Measurements from ENCODE around the gene HLCS.

HLCS gene

DNA sequence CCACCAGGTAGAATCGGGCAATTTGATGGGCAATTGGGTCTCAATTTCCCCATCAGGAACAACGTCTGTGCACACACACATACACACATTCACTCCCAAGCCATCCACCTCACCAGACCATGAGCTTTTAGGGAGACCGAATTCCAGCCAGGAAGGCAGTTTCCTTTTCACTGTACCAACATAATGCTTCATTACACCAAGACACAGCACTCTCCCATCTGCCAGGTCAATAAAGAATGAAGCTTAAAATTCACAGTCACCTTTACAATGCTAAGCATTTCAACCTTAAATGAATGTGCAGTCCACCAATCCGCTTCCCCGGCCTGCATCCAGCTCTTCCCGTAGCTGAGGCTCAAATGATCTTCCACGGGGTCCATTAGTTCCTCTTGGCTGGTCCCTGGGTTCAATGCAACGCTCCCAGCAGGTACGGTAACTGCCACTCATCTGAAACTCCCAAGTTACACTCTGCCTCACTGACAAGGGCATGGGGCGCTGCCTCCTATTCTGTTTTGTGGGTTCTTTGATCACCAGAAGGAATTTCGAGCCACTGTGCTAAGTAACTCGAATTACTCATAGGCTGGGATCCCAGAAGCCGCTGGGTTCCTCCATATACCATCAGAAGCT, 162.5 kb downstream of the HLCS start:
- no peak for DNase-seq

DNA sequence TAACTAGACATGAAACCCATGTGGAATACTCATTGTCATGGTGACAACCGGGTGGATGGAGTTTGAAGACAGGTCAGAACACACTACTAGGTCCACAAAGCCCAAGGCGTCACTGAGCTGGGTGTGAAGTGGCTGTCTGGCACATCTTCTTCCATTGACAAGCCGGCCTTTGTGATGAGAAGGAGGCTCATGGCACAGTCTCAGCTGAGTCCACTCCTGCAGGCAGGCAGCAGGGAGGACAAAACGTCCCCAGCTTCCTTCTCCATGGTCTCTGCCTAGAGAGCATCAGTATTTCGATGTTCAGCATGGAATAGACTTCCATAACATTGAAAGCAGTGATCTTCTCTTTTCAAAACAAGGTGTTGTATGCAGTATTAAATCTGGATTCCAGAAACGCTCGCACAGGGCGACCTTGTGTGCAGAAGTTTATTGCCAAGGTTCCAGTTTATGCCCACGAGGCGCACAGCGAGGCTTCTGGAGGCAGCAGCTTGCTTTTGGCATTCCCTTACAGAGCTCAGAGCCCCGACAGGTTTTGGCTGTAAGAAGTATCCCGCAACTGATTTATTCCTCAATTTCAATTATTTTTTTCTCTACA, 163.3 kb downstream of the HLCS start:
- no peak for DNase-seq

- DNase-seq = no peak
Observed at GRCh38 chr21:36800734-36801133, 165.7 kb downstream of the HLCS start.

DNA sequence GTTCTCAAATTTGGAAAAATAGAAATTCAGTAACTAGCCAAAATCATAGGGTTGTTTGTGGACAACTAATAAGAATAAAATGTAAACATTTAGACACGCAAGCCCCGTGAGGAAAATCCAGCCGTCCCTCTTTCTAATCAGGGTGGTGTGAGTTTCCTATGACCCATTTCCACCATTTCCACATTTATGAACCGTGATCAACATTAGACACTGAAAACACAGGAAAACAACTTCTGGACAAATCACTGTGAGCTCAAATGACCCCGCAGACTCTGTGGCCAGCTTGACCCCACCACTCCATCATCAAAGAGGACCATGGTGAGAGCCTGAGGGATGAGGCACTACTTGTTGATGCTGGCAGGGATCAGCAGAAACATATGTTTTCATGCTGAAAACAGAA, 166.6 kb downstream of the HLCS start:
- no peak for DNase-seq

DNA sequence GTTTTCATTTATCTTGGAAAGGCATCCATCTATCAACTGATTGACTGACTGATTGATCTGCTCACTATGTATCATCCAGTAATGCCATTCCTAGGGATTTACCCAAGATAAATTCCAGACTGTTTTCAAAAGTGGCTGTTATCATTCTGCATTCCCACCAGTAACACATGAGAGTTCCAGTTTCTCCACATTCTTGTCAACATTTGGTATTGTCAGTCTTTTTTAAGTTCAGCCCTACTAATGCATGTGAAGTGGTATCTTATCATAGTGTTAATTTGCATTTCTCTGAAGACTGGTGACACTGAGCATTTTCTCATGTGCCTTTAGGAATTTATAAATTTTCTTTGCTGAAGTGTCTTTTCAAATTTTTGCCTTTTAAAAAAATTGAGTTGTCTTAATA, 168.0 kb downstream of the HLCS start:
- DNase-seq = no peak

- DNase-seq = no peak
Observed at GRCh38 chr21:36796070-36796469, 170.4 kb downstream of the HLCS start.

DNA sequence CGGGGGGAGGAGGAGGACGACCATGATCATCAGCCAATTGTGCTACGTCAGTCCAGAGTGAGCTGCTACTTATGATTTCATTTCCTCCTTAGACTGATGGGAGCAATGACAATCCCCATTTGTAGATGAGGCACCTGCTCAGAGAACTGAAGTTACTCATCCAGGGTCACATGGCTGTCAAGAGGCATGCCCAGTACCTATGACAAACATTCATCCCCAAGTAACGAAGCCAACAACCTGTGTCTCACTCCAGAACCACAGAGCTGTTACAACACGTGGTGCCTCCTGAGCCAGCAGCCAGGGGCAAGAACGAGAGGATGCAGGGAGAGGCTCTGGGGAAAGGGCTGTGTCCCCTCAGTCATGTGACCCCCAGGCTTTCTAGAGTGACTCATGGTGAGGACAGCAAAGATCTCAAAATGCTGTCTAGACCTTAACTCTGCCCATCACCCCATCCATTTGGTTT, 173.9 kb downstream of the HLCS start:
- DNase-seq = no peak

- DNase-seq = no peak
Observed at GRCh38 chr21:36791695-36792470, 174.6 kb downstream of the HLCS start.

GRCh38 chr21:36791180-36791579, 175.3 kb downstream of the HLCS start:
- no peak for DNase-seq

DNA sequence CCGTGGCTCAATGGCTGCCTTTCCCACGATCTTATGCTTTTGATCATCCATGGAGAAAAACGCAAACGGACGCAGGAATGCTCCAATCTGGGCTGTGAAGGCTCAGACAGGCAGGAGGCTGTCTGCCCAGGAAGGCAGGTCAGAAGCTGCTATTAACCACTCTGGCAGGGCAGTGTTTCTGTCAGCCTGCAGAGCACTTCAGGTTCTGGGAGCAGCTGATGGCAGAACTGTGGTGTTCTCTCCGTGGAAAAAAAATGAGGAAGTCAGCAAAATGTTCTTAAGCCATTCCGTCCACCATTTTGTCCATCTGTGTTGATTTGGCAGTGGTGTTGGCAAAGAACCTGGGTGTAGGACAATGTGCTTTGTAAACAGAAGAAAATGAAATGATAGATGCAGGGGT, 175.9 kb downstream of the HLCS start:
- DNase-seq = no peak

GRCh38 chr21:36788120-36788638, 178.3 kb downstream of the HLCS start:
- no peak for DNase-seq

- no peak for DNase-seq
Observed at GRCh38 chr21:36786186-36786585, 180.3 kb downstream of the HLCS start.

GRCh38 chr21:36785615-36786014, 180.9 kb downstream of the HLCS start:
- DNase-seq = no peak

- DNase-seq = no peak
Observed at GRCh38 chr21:36784947-36785346, 181.5 kb downstream of the HLCS start.

DNA sequence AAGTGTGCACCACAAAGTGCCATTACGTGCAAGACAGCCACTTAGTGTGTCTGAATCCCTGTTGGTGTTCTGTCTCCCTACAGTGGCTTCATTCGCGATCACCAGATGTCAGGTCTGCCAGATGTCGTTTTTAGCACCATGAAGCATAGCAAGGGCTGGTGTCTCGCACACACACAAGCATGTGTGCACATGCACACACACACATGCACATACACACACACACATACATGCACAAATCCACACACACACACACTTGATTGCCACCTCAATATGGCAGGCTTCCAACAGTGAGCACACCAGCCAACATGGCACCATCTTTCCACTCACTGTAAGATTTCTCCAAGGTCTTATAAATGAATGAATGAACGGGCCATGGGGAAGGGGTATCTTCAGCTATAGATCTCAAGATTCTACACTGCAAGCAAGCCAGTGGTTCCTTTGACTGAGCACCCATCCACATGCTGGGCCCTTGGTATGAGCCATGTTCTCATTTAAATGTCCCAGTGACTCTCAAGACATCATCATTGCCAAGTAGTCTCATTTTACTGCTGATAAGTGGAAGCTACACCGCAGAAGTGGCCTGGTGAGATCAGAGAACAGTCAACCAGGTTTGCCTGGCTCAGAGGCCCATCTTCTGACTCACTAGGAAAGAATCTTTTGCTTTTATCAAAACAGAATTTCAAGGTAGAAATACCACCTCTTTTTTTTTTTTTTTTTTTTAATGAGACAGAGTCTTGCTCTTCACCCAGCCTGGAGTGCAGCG, 182.7 kb downstream of the HLCS start:
- no peak for DNase-seq

DNA sequence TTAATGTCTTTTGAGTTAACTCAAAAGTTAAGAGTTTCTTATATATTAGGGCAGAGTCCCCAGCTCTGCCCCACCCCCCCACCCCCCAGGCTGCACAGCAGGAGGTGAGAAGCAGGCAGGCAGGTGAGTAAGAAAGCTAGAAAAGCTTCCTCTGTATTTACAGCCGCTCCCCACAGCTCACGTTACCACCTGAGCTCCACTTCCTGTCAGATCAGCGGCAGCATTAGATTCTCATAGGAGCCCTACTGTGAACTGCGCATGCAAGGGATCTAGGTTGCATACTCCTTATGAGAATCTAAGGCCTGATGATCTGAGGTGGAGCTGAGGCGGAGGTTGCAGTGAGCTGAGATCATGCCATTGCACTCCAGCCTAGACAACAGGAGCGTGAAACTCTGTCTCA, 185.6 kb downstream of the HLCS start:
- DNase-seq = no peak

GRCh38 chr21:36776981-36777617, 189.4 kb downstream of the HLCS start:
- DNase-seq = no peak

- no peak for DNase-seq
Observed at GRCh38 chr21:36773995-36774394, 192.5 kb downstream of the HLCS start.

- no peak for DNase-seq
Observed at GRCh38 chr21:36773117-36773516, 193.4 kb downstream of the HLCS start.

GRCh38 chr21:36769051-36769839, 197.2 kb downstream of the HLCS start:
- no peak for DNase-seq

DNA sequence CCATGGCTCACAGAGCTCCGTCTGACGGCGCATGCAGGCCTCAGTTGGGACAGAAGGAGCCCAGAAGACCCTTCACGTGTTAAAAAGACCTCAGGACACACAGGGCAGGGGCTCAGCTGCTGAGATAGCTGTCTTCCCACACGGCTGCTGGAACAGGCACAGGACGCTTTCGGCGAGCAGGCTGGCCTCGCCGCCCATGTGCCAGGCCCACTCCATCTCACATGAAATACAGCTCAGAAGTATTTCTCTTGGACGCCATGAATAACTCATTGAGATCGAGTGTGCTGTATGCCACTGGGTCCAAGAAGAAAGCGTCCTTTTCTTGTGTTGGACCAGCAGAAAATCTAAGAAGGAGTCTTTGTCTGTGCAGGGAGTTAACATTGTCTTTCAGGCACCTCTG, 198.0 kb downstream of the HLCS start:
- DNase-seq = no peak

DNA sequence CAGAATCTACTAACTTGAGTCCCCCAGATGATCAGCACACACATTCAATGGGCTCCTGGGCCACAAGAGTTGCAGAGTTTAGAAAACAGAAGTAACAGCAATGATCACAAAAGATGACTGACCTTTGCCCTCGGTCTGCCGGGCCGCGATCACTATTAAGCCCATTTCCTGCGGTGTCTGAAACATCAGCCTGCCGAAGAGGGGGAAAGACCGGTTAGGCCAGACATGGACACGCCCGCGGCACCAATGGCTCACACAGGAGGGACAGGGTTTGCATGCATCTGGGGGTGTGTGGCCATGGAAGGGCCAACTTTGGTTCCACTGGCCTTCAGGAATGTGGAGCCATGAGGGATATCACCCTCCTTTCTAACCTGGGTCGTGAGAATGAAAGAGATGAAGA, 199.4 kb downstream of the HLCS start:
- no peak for DNase-seq
